Measurements from ENCODE around the gene CNOT4.

GRCh38 chr7:135538376-135538775, 28.5 kb upstream of the CNOT4 start:
- TF ChIP-seq CTCF (IDR thresholded peaks at IDR 0.05): no peak
- TF ChIP-seq POLR2A (IDR thresholded peaks at IDR 0.05): no peak

Data from tibial nerve (tissue), 3 donors.